ENCODE data around the gene VSX2.

VSX2 gene

GRCh38 chr14:74238974-74239847, at the start of gene VSX2:
Gene VSX2 (plus strand): TSS chr14:74239449. CDS start chr14:74239562, 113 bp downstream.
- DNase-seq = no peak

GRCh38 chr14:74190927-74191575, 48.2 kb upstream of the VSX2 start:
- DNase-seq = no peak

- no peak for DNase-seq
Measured at GRCh38 chr14:74194506-74195274, 44.6 kb upstream of the VSX2 start.

GRCh38 chr14:74195623-74196022, 43.6 kb upstream of the VSX2 start:
- no peak for DNase-seq

- no peak for DNase-seq
Measured at GRCh38 chr14:74198441-74199234, 40.6 kb upstream of the VSX2 start.

- no peak for DNase-seq
Measured at GRCh38 chr14:74202113-74202512, 37.1 kb upstream of the VSX2 start.

GRCh38 chr14:74203639-74204038, 35.6 kb upstream of the VSX2 start:
- DNase-seq = no peak

GRCh38 chr14:74204491-74204890, 34.8 kb upstream of the VSX2 start:
- no peak for DNase-seq

- DNase-seq = no peak
Measured at GRCh38 chr14:74205882-74206281, 33.4 kb upstream of the VSX2 start.

- peak in 1 of 2 donors; percentile 4 for DNase-seq
Measured at GRCh38 chr14:74207943-74208342, 31.3 kb upstream of the VSX2 start.

GRCh38 chr14:74208642-74209041, 30.6 kb upstream of the VSX2 start:
- DNase-seq = no peak

GRCh38 chr14:74211945-74212580, 27.2 kb upstream of the VSX2 start:
- DNase-seq = no peak

GRCh38 chr14:74213907-74214803, 25.1 kb upstream of the VSX2 start:
- DNase-seq = no peak

- no peak for DNase-seq
Measured at GRCh38 chr14:74216671-74217070, 22.6 kb upstream of the VSX2 start.

GRCh38 chr14:74217672-74218448, 21.4 kb upstream of the VSX2 start:
- DNase-seq = peak; percentile 26 to 84

GRCh38 chr14:74218462-74218861, 20.8 kb upstream of the VSX2 start:
- DNase-seq = no peak

GRCh38 chr14:74219277-74220205, 19.7 kb upstream of the VSX2 start:
- DNase-seq = no peak

- no peak for DNase-seq
Measured at GRCh38 chr14:74220991-74221390, 18.3 kb upstream of the VSX2 start.

- DNase-seq = no peak
Measured at GRCh38 chr14:74221741-74222140, 17.5 kb upstream of the VSX2 start.

Data from inflammatory macrophage treated with lipopolysaccharide for 1 hour (primary cell).